Measurements from ENCODE around the gene RIPOR1. TPM values are rescaled to one million over a fixed set of nuclear protein-coding genes. Genes with fewer than 3 reads are reported as not detected.

Gene RIPOR1
- total and polyA plus RNA-seq, 2 experiments from 2014 or later, result 7.6 to 22.4 TPM

DNA sequence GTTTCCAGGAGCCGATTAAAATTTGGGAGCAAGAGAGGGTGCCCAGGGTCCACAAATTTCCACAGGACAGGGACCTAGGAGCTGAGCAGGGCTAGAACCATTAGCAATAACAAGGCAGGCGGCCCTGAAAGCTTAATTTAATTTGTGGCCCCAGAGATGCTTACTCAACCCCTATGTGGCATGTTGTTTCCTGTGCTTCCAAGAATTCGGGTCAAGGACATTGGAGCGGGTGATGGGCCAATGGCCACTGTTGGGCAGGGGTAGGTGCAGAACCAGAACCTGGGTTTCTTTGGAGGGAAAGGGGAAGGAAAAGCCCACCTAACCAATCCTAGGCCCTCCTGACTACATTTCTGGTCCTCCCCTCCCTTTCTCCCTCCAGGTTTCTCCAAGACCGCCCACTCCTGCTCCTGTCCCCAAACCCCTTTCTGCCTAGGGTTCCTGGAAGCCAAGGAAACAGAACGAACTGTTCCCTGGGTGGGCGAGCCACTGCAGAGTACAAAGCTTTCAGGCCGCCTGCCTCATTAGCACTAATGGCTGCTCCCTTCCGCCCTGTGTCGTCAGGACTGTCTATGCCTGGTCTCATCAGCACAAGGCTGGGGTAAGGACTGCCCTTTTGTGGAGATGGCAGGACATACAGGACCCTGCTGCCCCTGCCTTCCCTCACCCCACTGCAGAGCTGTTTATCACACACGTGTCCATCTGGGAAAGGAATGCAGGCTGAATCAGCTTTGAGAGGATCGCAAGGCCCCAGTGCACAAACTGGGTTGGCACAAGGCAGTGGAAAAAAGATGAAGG is 44.7 kb upstream of the RIPOR1 start:
- ATAC-seq (no peak), DNase-seq (ENCODE audit: low spot score) (no peak)
- Histone ChIP-seq H3K4me3 (no peak overlapping the region), H3K4me2 (no peak overlapping the region), H2AFZ (no peak overlapping the region), H4K20me1 (replicated peaks; ENCODE audit: insufficient read depth) (no peaks in the 10 kb centered on the region; the same call in 1 of the 2 replicates), H3K79me2 (replicated peaks; ENCODE audit: insufficient read depth) (peaks cover 11% of the 10 kb centered on the region), H3F3A (replicated peaks; ENCODE audit: low read depth) (0 out of 2 replicates have a peak, but pooled peaks cover 6% of the 10 kb centered on the region), H3K36me3 (ENCODE audit: insufficient read depth) (no peaks in the 10 kb centered on the region), H3K9me2 (ENCODE audit: insufficient read depth) (no peaks in the 10 kb centered on the region), H3K27ac (ENCODE audit: low read depth) (no peak overlapping the region), H3K27me3 (ENCODE audit: insufficient read depth) (peaks cover 34% of the 10 kb centered on the region), H3K4me1 (ENCODE audit: insufficient read depth) (peaks cover 7% of the 10 kb centered on the region)
- H3K27me3 Mint-ChIP-seq (ENCODE audit: insufficient read depth, low read depth, poor library complexity), result peaks cover 51% of the 10 kb centered on the region
- no peaks in the 10 kb centered on the region; the same call in 2 of the 3 replicates for H3K9me3 Mint-ChIP-seq
- TF ChIP-seq ZNF114 (CRISPR knock-in tag; IDR thresholded peaks at IDR 0.05) (no peak), STAT1 (IDR thresholded peaks at IDR 0.05; ENCODE audit: unreplicated experiment) (no peak), EZH2phosphoT487 (IDR thresholded peaks at IDR 0.05; ENCODE audit: unreplicated experiment) (no peak), JUNB (IDR thresholded peaks at IDR 0.05; ENCODE audit: unreplicated experiment) (no peak), REST (IDR thresholded peaks at IDR 0.05; ENCODE audit: unreplicated experiment) (no peak), NANOG (IDR thresholded peaks at IDR 0.05; ENCODE audit: borderline replicate concordance) (no peak), CREB1 (CRISPR knock-in tag; IDR thresholded peaks at IDR 0.05; ENCODE audit: low read depth) (no peak), EZH2 (IDR thresholded peaks at IDR 0.05; ENCODE audit: low read depth, unreplicated experiment) (no peak), POLR2AphosphoS5 (IDR thresholded peaks at IDR 0.05; ENCODE audit: low read depth) (no peak), ZNF331 (CRISPR knock-in tag; IDR thresholded peaks at IDR 0.05; ENCODE audit: low read depth) (no peak), ETS1 (IDR thresholded peaks at IDR 0.05) (no peak)
- TF ChIP-seq, protein P1, sequence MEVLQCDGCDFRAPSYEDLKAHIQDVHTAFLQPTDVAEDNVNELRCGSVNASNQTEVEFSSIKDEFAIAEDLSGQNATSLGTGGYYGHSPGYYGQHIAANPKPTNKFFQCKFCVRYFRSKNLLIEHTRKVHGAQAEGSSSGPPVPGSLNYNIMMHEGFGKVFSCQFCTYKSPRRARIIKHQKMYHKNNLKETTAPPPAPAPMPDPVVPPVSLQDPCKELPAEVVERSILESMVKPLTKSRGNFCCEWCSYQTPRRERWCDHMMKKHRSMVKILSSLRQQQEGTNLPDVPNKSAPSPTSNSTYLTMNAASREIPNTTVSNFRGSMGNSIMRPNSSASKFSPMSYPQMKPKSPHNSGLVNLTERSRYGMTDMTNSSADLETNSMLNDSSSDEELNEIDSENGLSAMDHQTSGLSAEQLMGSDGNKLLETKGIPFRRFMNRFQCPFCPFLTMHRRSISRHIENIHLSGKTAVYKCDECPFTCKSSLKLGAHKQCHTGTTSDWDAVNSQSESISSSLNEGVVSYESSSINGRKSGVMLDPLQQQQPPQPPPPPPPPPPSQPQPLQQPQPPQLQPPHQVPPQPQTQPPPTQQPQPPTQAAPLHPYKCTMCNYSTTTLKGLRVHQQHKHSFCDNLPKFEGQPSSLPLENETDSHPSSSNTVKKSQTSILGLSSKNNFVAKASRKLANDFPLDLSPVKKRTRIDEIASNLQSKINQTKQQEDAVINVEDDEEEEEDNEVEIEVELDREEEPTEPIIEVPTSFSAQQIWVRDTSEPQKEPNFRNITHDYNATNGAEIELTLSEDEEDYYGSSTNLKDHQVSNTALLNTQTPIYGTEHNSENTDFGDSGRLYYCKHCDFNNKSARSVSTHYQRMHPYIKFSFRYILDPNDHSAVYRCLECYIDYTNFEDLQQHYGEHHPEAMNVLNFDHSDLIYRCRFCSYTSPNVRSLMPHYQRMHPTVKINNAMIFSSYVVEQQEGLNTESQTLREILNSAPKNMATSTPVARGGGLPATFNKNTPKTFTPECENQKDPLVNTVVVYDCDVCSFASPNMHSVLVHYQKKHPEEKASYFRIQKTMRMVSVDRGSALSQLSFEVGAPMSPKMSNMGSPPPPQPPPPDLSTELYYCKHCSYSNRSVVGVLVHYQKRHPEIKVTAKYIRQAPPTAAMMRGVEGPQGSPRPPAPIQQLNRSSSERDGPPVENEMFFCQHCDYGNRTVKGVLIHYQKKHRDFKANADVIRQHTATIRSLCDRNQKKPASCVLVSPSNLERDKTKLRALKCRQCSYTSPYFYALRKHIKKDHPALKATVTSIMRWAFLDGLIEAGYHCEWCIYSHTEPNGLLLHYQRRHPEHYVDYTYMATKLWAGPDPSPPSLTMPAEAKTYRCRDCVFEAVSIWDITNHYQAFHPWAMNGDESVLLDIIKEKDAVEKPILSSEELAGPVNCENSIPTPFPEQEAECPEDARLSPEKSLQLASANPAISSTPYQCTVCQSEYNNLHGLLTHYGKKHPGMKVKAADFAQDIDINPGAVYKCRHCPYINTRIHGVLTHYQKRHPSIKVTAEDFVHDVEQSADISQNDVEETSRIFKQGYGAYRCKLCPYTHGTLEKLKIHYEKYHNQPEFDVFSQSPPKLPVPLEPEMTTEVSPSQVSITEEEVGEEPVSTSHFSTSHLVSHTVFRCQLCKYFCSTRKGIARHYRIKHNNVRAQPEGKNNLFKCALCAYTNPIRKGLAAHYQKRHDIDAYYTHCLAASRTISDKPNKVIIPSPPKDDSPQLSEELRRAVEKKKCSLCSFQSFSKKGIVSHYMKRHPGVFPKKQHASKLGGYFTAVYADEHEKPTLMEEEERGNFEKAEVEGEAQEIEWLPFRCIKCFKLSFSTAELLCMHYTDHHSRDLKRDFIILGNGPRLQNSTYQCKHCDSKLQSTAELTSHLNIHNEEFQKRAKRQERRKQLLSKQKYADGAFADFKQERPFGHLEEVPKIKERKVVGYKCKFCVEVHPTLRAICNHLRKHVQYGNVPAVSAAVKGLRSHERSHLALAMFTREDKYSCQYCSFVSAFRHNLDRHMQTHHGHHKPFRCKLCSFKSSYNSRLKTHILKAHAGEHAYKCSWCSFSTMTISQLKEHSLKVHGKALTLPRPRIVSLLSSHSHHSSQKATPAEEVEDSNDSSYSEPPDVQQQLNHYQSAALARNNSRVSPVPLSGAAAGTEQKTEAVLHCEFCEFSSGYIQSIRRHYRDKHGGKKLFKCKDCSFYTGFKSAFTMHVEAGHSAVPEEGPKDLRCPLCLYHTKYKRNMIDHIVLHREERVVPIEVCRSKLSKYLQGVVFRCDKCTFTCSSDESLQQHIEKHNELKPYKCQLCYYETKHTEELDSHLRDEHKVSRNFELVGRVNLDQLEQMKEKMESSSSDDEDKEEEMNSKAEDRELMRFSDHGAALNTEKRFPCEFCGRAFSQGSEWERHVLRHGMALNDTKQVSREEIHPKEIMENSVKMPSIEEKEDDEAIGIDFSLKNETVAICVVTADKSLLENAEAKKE (CRISPR knock-in tag; IDR thresholded peaks at IDR 0.05), result no peak
- TF ChIP-seq, protein P2, sequence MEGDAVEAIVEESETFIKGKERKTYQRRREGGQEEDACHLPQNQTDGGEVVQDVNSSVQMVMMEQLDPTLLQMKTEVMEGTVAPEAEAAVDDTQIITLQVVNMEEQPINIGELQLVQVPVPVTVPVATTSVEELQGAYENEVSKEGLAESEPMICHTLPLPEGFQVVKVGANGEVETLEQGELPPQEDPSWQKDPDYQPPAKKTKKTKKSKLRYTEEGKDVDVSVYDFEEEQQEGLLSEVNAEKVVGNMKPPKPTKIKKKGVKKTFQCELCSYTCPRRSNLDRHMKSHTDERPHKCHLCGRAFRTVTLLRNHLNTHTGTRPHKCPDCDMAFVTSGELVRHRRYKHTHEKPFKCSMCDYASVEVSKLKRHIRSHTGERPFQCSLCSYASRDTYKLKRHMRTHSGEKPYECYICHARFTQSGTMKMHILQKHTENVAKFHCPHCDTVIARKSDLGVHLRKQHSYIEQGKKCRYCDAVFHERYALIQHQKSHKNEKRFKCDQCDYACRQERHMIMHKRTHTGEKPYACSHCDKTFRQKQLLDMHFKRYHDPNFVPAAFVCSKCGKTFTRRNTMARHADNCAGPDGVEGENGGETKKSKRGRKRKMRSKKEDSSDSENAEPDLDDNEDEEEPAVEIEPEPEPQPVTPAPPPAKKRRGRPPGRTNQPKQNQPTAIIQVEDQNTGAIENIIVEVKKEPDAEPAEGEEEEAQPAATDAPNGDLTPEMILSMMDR (conservative IDR thresholded peaks at IDR 0.05; ENCODE audit: low read depth in 2 of 2), result no peak
- H3K4me3 Mint-ChIP-seq, result no peak overlapping the region
- H3K4me1 Mint-ChIP-seq, result peaks cover 7% of the 10 kb centered on the region; the same call in 2 of the 3 replicates
- H3K36me3 Mint-ChIP-seq (ENCODE audit: low read depth), result no peaks in the 10 kb centered on the region
- H3K27ac Mint-ChIP-seq, result no peak overlapping the region

Data from GM23338 (cell line).